Ovary (tissue), 3 donors: ENCODE results near the gene B4GALNT1.

Source experiments
- POLR2A ChIP-seq: fragments of 450-650 bp; IDR thresholded peaks from one replicate; pipeline ENCODE4 v1.6.1; 2017; ENCODE audit warnings: antibody characterized with exemption, mild to moderate bottlenecking, moderate library complexity
- TF ChIP-seq, protein P1 (sequence below), 3 donors: fragments of 450-650 bp in 2 of 3; fragments of 200-600 bp in 1 of 3; IDR thresholded peaks; one replicate each; pipeline versions ENCODE4 v1.5.1 to v1.8.0; 2016 to 2022; ENCODE audit warnings: antibody characterized with exemption in 3 of 3, mild to moderate bottlenecking in 1 of 3
- donor health status: DM: no; HTN: no; CAD: no.

DNA sequence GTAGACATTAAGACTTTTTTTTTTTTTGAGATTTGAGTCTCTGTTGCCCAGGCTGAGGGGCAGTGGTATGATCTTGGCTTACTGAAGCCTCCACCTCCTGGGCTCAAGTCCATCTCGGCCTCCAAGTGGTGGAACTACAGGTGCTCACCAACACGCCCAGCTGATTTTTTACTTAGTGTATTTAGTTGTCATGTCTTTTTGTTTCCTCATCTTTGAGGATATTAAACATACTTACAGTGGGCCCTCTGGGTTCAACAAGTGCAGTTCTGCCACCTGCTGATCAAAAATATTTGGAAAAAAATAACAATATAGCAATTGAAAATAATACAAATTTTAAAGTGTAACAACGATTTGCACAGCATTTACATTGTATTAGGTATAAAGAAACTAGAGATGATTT lies 4.4 kb upstream of the B4GALNT1 start:
- TF ChIP-seq, protein P1, sequence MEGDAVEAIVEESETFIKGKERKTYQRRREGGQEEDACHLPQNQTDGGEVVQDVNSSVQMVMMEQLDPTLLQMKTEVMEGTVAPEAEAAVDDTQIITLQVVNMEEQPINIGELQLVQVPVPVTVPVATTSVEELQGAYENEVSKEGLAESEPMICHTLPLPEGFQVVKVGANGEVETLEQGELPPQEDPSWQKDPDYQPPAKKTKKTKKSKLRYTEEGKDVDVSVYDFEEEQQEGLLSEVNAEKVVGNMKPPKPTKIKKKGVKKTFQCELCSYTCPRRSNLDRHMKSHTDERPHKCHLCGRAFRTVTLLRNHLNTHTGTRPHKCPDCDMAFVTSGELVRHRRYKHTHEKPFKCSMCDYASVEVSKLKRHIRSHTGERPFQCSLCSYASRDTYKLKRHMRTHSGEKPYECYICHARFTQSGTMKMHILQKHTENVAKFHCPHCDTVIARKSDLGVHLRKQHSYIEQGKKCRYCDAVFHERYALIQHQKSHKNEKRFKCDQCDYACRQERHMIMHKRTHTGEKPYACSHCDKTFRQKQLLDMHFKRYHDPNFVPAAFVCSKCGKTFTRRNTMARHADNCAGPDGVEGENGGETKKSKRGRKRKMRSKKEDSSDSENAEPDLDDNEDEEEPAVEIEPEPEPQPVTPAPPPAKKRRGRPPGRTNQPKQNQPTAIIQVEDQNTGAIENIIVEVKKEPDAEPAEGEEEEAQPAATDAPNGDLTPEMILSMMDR (IDR thresholded peaks at IDR 0.05) = no peak
- no peak for TF ChIP-seq POLR2A
